Calu3 (cell line): ENCODE measurements around the gene LRRC2. TPM values are rescaled to one million over a fixed set of nuclear protein-coding genes. Genes with fewer than 3 reads are reported as not detected.
A peak's percentile ranks its signal among the peaks of the same experiment; 100 is the strongest.

ENCODE experiments used
- BruUV-seq: library from RNA; stranded (reverse); fragments of 400-500 nt; replicated peaks from 2 replicates; lab custom pipeline; 2021; lab: Mats Ljungman, UMichigan
- CTCF ChIA-PET: fragments of 300-600 bp; sonication (Branson Sonifier 250); formaldehyde crosslinking; loops from one replicate; lab custom pipeline; 2022; ENCODE audit warnings: antibody characterized with exemption; lab: Charles Lee
- DNase-seq: peaks from one replicate; pipeline ENCODE4 v3.0.0; 2022
- H3K27ac Mint-ChIP-seq: one replicate; pipeline ENCODE4 v1.8.0; 2022; ENCODE audit warnings: mixed read lengths; ENCODE audit not compliant: unreplicated experiment
- H3K27me3 Mint-ChIP-seq: one replicate; pipeline ENCODE4 v1.8.0; 2022; ENCODE audit warnings: mixed read lengths; ENCODE audit not compliant: unreplicated experiment
- H3K36me3 Mint-ChIP-seq: one replicate; pipeline ENCODE4 v1.8.0; 2022; ENCODE audit warnings: mild to moderate bottlenecking, moderate library complexity, mixed read lengths; ENCODE audit not compliant: insufficient read depth, unreplicated experiment
- H3K4me1 Mint-ChIP-seq: one replicate; pipeline ENCODE4 v1.8.0; 2022; ENCODE audit warnings: mild to moderate bottlenecking, low read depth, mixed read lengths; ENCODE audit not compliant: unreplicated experiment
- H3K4me3 Mint-ChIP-seq: one replicate; pipeline ENCODE4 v1.8.0; 2022; ENCODE audit warnings: mild to moderate bottlenecking, low read depth, moderate library complexity, mixed read lengths; ENCODE audit not compliant: unreplicated experiment
- H3K9me3 Mint-ChIP-seq: one replicate; pipeline ENCODE4 v1.8.0; 2022; ENCODE audit warnings: low read depth, mixed read lengths; ENCODE audit not compliant: unreplicated experiment
- CTCF ChIP-seq: fragments of 200-600 bp; IDR thresholded peaks from one replicate; pipeline ENCODE4 v1.8.0; 2022; ENCODE audit warnings: antibody characterized with exemption; ENCODE audit not compliant: unreplicated experiment
- intact Hi-C: fragments of 100-400 bp; cut with micrococcal nuclease; formaldehyde crosslinking; loops from one replicate; pipeline ENCODE4 v1.10.0; 2022; ENCODE audit not compliant: unreplicated experiment
- total RNA-seq: library from RNA; stranded (reverse); gene quantifications from 2 replicates; pipeline ENCODE4 v1.2.3, GENCODE V29; 2022

The LRRC2 gene
- total RNA-seq, 1 experiment from 2014 or later, result not detected

- TF ChIP-seq CTCF, result no peak
- DNase-seq, result no peak
- BruUV-seq, result no TSS peak
- intact Hi-C loops, result no loop called here
- Mint-ChIP-seq H3K4me3 (no peak overlapping the region), H3K27me3 (peaks cover 23% of the 10 kb centered on the region), H3K4me1 (peaks cover 21% of the 10 kb centered on the region), H3K36me3 (peaks cover 5% of the 10 kb centered on the region), H3K9me3 (no peaks in the 10 kb centered on the region), H3K27ac (no peak overlapping the region)
- CTCF ChIA-PET, result interaction anchor here (0.6 to 1.3 kb wide), 3 partner anchors 24 to 1152 kb away, joined by 3 to 5 read pairs (median 4); no protein-coding TSS in a partner anchor
Measured at GRCh38 chr3:46561951-46562350, 4.2 kb downstream of the LRRC2 start.

- Mint-ChIP-seq H3K4me3 (no peak overlapping the region), H3K27ac (no peak overlapping the region), H3K36me3 (peaks cover 5% of the 10 kb centered on the region), H3K27me3 (peaks cover 23% of the 10 kb centered on the region), H3K4me1 (peaks cover 23% of the 10 kb centered on the region), H3K9me3 (no peaks in the 10 kb centered on the region)
- intact Hi-C loops, result no loop called here
- BruUV-seq, result no TSS peak
- CTCF ChIA-PET, result interaction anchor here (0.6 to 1.3 kb wide), 2 partner anchors 73 to 1151 kb away, joined by 4 to 5 read pairs; no protein-coding TSS in a partner anchor
- no peak for DNase-seq
- TF ChIP-seq CTCF, result no peak
Measured at GRCh38 chr3:46561511-46561910, 4.6 kb downstream of the LRRC2 start.

- intact Hi-C loops, result loop anchor here (2.0 kb wide), 1 partner anchor 62 kb away; the partner anchor contains the start of gene RTP3
- Mint-ChIP-seq H3K27ac (no peak overlapping the region), H3K27me3 (peaks cover under 1% of the 10 kb centered on the region), H3K4me3 (peak overlapping the region; percentile 80), H3K9me3 (no peaks in the 10 kb centered on the region), H3K36me3 (peaks cover 5% of the 10 kb centered on the region), H3K4me1 (peaks cover 23% of the 10 kb centered on the region)
- CTCF ChIA-PET, result interaction anchor here (1.3 to 2.9 kb wide), 5 partner anchors 42 to 74 kb away, joined by 5 to 81 read pairs (median 11); no protein-coding TSS in a partner anchor
- no peak for TF ChIP-seq CTCF
- BruUV-seq, result no TSS peak
- no peak for DNase-seq
Measured at GRCh38 chr3:46559091-46559704, 6.9 kb downstream of the LRRC2 start.

GRCh38 chr3:46558184-46559043 lies 7.7 kb downstream of the LRRC2 start:
- peak; percentile 91 for DNase-seq
- no TSS peak for BruUV-seq
- TF ChIP-seq CTCF, result peak; percentile 53
- no peaks in the 10 kb centered on the region for H3K9me3 Mint-ChIP-seq
- H3K27ac Mint-ChIP-seq, result peak overlapping the region; percentile 51
- H3K4me3 Mint-ChIP-seq, result peak overlapping the region; percentile 80
- H3K4me1 Mint-ChIP-seq, result peaks cover 23% of the 10 kb centered on the region
- CTCF ChIA-PET, result interaction anchor here (0.6 to 2.9 kb wide), 10 partner anchors 14 to 108 kb away, joined by 3 to 81 read pairs (median 4); a partner anchor contains a TSS
- peaks cover 5% of the 10 kb centered on the region for H3K36me3 Mint-ChIP-seq
- H3K27me3 Mint-ChIP-seq, result no peaks in the 10 kb centered on the region
- intact Hi-C loops, result loop anchor here (1.0 to 2.0 kb wide), 2 partner anchors 62 to 70 kb away; partner anchors contain the start of gene RTP3
